Smooth muscle cell (in vitro differentiated cells): ENCODE measurements around the gene TRIM17. TPM values are rescaled to one million over a fixed set of nuclear protein-coding genes. Genes with fewer than 3 reads are reported as not detected.

Experiments
- DNase-seq: peaks from one replicate; lab custom pipeline; 2025; ENCODE audit not compliant: unreplicated experiment; lab: John Stamatoyannopoulos, UW
- H2AFZ ChIP-seq: fragments of 200-600 bp; sonication (generic); 2 replicates; pipeline ENCODE4 v1.6.0; 2016; ENCODE audit warnings: antibody characterized with exemption, low read depth, mild to moderate bottlenecking
- H3F3A ChIP-seq: fragments of 200-600 bp; sonication (generic); 2 replicates; pipeline ENCODE4 v1.6.0; 2017; ENCODE audit warnings: antibody characterized with exemption, low read depth
- H3K27ac ChIP-seq: fragments of 200-600 bp; sonication (generic); 2 replicates; pipeline ENCODE4 v1.5.1; 2016; ENCODE audit warnings: low read depth, mild to moderate bottlenecking
- H3K27me3 ChIP-seq: fragments of 200-600 bp; sonication (generic); 2 replicates; pipeline ENCODE4 v1.6.1; 2016; ENCODE audit warnings: low read depth, mild to moderate bottlenecking
- H3K36me3 ChIP-seq: fragments of 200-600 bp; sonication (generic); 2 replicates; pipeline ENCODE4 v1.5.1; 2016; ENCODE audit warnings: low read depth
- H3K4me1 ChIP-seq: fragments of 200-600 bp; sonication (generic); 2 replicates; pipeline ENCODE4 v1.5.1; 2016; ENCODE audit warnings: low read depth
- H3K4me2 ChIP-seq: fragments of 200-600 bp; sonication (generic); 2 replicates; pipeline ENCODE4 v1.6.0; 2016; ENCODE audit warnings: mild to moderate bottlenecking
- H3K4me3 ChIP-seq: fragments of 200-600 bp; sonication (generic); 2 replicates; pipeline ENCODE4 v1.5.1; 2016; ENCODE audit warnings: mild to moderate bottlenecking
- H3K79me2 ChIP-seq: fragments of 200-600 bp; sonication (generic); 2 replicates; pipeline ENCODE4 v1.6.0; 2016; ENCODE audit warnings: low read depth, mild to moderate bottlenecking
- H3K9ac ChIP-seq: fragments of 200-600 bp; sonication (generic); 2 replicates; pipeline ENCODE4 v1.6.0; 2016; ENCODE audit warnings: low read depth
- H3K9me3 ChIP-seq: fragments of 200-600 bp; sonication (generic); replicated peaks from 2 replicates; pipeline ENCODE4 v1.5.1; 2016; ENCODE audit warnings: low read depth
- H4K20me1 ChIP-seq: fragments of 200-600 bp; sonication (generic); 2 replicates; pipeline ENCODE4 v1.6.0; 2016; ENCODE audit warnings: low read depth
- CTCF ChIP-seq: fragments of 200-600 bp; sonication (generic); IDR thresholded peaks from 2 replicates; pipeline ENCODE4 v1.5.1; 2017; ENCODE audit warnings: borderline replicate concordance, mild to moderate bottlenecking, antibody characterized with exemption; ENCODE audit not compliant: insufficient read depth, poor library complexity, severe bottlenecking
- WGBS: methylation state at CpG from one replicate; pipeline ENCODE4 v1.1.7; 2016; ENCODE audit warnings: low lambda C conversion rate; 5-methylcytosine and 5-hydroxymethylcytosine counted together
- polyA plus RNA-seq: library from polyadenylated mRNA; unstranded; fragments of >200 nt; fragmentation: Nextera tagmentation; extraction: Ambion mirVana; gene quantifications from 2 replicates; pipeline ENCODE4 v1.2.1, GENCODE V29; 2016
- total RNA-seq: library from RNA; depleted of rRNA; stranded (reverse); fragments of >200 nt; gene quantifications from 2 replicates; pipeline ENCODE4 v1.2.3, GENCODE V29; 2014

Gene TRIM17
- total and polyA plus RNA-seq, 2 experiments from 2014 or later = 1.5 to 1.6 TPM

- H3K36me3 ChIP-seq = no peaks in the 10 kb centered on the region
- no peaks in the 10 kb centered on the region for H3K79me2 ChIP-seq
- no peak overlapping the region for H3K9ac ChIP-seq
- H3K4me1 ChIP-seq = peaks cover 7% of the 10 kb centered on the region
- no peaks in the 10 kb centered on the region for H3K9me3 ChIP-seq
- H3K4me2 ChIP-seq = no peak overlapping the region
- no peak overlapping the region for H3K27ac ChIP-seq
- H4K20me1 ChIP-seq = no peaks in the 10 kb centered on the region
- H3K27me3 ChIP-seq = no peaks in the 10 kb centered on the region
- TF ChIP-seq CTCF = no peak
- no peak for DNase-seq
- 68% methylated on average over 7 of the region's 7 CpGs for WGBS
- no peak overlapping the region for H3K4me3 ChIP-seq
- no peaks in the 10 kb centered on the region for H3F3A ChIP-seq
- H2AFZ ChIP-seq = no peak overlapping the region
Observed at GRCh38 chr1:228420968-228421826, 4.5 kb upstream of the TRIM17 start.

- no peak overlapping the region for H3K4me3 ChIP-seq
- no peaks in the 10 kb centered on the region for H3K36me3 ChIP-seq
- WGBS = 81% methylated on average over 7 of the region's 7 CpGs
- peaks cover 13% of the 10 kb centered on the region for H3K4me1 ChIP-seq
- H2AFZ ChIP-seq = no peak overlapping the region
- DNase-seq = no peak
- no peaks in the 10 kb centered on the region for H3K9me3 ChIP-seq
- peak overlapping the region; percentile 94 for H3K4me2 ChIP-seq
- no peaks in the 10 kb centered on the region for H4K20me1 ChIP-seq
- peak overlapping the region; percentile 51 for H3K9ac ChIP-seq
- peak overlapping the region; percentile 74 for H3K27ac ChIP-seq
- no peaks in the 10 kb centered on the region for H3K27me3 ChIP-seq
- TF ChIP-seq CTCF = no peak
- H3K79me2 ChIP-seq = no peaks in the 10 kb centered on the region
- H3F3A ChIP-seq = peaks cover 4% of the 10 kb centered on the region
Observed at GRCh38 chr1:228417483-228418203, 982 bp upstream of the TRIM17 start.

GRCh38 chr1:228417061-228417460 is 400 bp upstream of the TRIM17 start:
- no peaks in the 10 kb centered on the region for H3K79me2 ChIP-seq
- H2AFZ ChIP-seq = no peak overlapping the region
- no peaks in the 10 kb centered on the region for H3K36me3 ChIP-seq
- no peak for DNase-seq
- no peaks in the 10 kb centered on the region for H3K27me3 ChIP-seq
- H3K4me3 ChIP-seq = peak overlapping the region; percentile 68
- peak overlapping the region; percentile 74 for H3K27ac ChIP-seq
- H3K9ac ChIP-seq = peak overlapping the region; percentile 51
- peak overlapping the region; percentile 94 for H3K4me2 ChIP-seq
- 62% methylated on average over 9 of the region's 12 CpGs for WGBS
- no peak for TF ChIP-seq CTCF
- H3K9me3 ChIP-seq = no peaks in the 10 kb centered on the region
- peaks cover 4% of the 10 kb centered on the region for H3F3A ChIP-seq
- H3K4me1 ChIP-seq = peaks cover 13% of the 10 kb centered on the region
- H4K20me1 ChIP-seq = no peaks in the 10 kb centered on the region
